GM18861 (cell line): ENCODE measurements around the gene KIF2C.
"Not testable (repeated sequence)": the region's sequence is repeated elsewhere in the genome, so short reads cannot be mapped to it uniquely, and the experiment has no call there.

ENCODE experiments used
- ATAC-seq: cut with Tn5 transposase; IDR thresholded peaks from one replicate; pipeline ENCODE4 v1.9.1; 2021; ENCODE audit not compliant: unreplicated experiment

KIF2C gene

DNA sequence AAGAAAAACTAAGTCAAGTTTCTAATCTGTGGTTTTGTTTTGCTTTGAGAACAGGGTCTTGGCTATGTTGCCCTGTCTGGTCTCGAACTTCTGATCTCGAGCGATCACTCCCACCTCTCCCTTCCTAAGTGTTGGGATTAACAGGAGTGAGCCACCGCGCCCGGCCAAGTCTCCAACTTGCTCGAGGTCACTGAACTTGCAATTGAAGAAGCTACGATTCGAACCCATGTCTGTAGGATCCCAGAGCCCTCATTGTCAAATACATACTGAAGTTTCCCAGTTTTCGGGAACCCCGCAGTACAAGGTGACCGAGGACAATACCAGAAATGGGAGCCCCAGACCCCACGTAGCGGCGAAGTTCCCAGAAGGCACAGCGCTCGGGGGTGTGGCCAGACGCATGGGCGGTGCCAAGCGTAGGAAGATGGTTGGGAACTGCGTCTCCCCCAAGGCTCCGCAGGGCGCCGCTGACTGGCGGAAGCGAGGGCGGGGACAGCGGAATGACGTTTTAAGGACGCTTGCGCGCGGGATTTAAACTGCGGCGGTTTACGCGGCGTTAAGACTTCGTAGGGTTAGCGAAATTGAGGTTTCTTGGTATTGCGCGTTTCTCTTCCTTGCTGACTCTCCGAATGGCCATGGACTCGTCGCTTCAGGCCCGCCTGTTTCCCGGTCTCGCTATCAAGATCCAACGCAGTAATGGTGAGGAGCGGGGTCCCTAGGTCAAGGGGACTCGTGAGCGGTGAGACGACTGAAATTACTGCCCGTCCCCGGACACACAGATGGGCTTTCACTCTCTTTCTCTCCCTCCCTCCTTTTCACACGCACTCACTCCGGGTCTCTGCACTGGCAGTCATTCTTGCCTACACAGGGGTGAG, at the start of gene KIF2C:
KIF2C (plus strand) TSS at position 531 of the 872 bp plus-strand sequence; CDS start at position 627, 96 bp downstream.
- peak; percentile 96 for ATAC-seq

DNA sequence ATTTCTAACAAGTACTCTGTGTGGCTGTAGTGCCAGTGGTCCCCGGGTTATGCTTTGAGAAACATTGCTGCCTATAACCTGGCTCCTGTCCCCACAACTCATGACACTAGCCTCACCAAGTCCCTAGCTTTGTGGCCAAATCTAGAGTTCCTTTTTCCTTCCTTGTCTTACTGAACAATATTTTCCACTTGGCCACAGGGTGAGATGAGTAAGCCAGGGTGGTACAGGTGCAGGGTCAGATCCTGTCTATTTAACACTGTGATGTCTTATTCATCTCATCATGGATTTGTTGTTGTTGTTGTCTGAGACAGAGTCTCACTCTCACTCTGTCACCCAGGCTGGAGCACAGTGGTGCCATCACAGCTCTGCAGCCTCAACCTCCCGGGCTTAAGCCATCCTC, 46.5 kb upstream of the KIF2C start:
- ATAC-seq: no peak

GRCh38 chr1:44693900-44694299, 45.7 kb upstream of the KIF2C start:
- ATAC-seq: no peak

GRCh38 chr1:44694863-44695478, 44.7 kb upstream of the KIF2C start:
- no peak for ATAC-seq

DNA sequence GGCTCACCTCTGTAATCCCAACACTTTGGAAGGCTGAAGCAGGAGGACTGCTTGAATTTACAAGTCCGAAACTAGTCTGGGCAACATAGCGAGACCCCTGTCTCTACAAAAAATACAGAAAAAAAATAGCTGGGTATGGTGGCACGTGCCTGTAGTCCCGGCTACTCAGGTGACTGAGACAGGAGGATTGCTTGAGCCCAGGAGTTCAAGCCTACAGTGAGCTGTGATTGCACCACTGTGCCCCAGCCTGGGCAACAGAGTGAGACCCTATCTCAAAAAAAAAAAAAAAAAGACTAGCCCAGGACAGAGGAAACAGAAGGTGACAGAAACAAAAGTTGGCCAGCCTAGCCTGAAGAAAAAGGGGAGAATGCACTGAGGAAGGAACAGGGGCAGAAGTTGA, 44.0 kb upstream of the KIF2C start:
- ATAC-seq: no peak

GRCh38 chr1:44696101-44696500, 43.5 kb upstream of the KIF2C start:
- ATAC-seq: no peak

GRCh38 chr1:44696789-44697345, 42.8 kb upstream of the KIF2C start:
- no peak for ATAC-seq

GRCh38 chr1:44698138-44698537, 41.5 kb upstream of the KIF2C start:
- ATAC-seq: no peak

- ATAC-seq: not testable (repeated sequence)
These were observed 40.3 kb upstream of the KIF2C start for GRCh38 chr1:44699375-44699774.

- no peak for ATAC-seq
These were observed 39.1 kb upstream of the KIF2C start for GRCh38 chr1:44700573-44700972.

DNA sequence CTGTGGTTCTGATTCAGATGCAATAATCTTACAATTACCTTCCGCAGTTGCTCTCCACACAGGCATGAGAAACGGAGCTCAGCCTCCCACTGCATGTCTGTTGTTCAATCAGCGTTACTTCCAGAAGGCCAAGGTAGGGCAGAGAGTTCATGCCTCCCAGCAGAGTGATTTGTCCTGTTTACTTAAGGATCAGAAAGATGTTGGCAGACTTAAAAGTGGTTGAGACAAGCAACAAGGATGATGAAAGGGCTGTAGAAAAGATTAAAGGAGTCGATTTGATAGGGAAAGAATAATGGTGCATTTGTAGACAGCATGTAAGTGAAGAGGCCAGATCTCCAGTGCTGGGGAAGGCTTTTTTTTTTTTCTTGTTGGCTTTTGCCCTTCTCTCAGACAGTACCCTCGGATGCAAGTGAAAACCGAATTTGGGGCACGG, 38.5 kb upstream of the KIF2C start:
- no peak for ATAC-seq

- ATAC-seq: no peak
These were observed 34.2 kb upstream of the KIF2C start for GRCh38 chr1:44705470-44705869.

DNA sequence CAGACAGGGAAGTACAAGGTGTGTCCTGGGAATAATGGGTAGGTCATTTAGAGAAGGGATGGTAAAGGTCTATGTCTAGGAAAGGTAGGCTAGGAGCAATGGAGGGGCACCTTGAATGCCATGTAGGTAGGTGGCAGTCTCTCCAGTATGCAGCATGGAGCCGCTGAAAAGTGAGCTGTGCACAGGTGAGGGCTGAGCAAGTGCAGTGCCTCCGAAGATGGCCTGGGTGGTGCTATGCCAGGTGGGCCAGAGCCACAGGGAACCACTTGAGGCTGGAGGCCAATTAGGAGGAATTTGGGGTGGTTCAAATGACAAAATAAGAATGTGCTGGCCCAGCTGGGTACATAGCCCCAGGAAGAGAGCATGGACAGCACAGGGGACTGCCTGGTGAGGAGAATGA, 33.7 kb upstream of the KIF2C start:
- ATAC-seq: no peak

- no peak for ATAC-seq
These were observed 32.3 kb upstream of the KIF2C start for GRCh38 chr1:44707112-44707881.

GRCh38 chr1:44707959-44708831, 31.4 kb upstream of the KIF2C start:
- no peak for ATAC-seq

DNA sequence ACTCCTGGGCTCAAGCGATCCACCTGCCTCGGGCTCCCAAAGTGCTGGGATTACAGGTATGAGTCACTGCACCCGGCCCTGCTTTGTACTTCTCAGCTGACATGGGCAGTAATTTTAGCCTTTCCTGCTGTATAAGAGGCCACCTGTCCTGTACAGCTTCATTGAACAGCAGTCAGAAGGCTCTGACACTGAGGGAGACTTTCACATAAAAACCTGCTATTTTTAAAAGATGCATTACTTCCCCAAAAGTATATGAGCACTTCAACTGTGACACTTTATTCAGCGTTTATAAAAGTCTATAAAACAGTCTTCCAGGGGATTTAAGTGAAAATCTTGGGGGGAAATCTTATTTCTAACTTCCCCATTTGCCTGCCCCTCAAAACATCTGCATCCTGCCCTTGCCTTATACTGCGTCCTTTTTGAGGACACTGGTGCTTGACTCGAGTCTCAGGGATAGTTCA, 26.3 kb upstream of the KIF2C start:
- ATAC-seq: no peak

- ATAC-seq: no peak
These were observed 25.1 kb upstream of the KIF2C start for GRCh38 chr1:44714532-44714931.

GRCh38 chr1:44714944-44715571, 24.6 kb upstream of the KIF2C start:
- ATAC-seq: no peak

GRCh38 chr1:44717156-44717555, 22.5 kb upstream of the KIF2C start:
- no peak for ATAC-seq

- no peak for ATAC-seq
These were observed 22.0 kb upstream of the KIF2C start for GRCh38 chr1:44717653-44718052.
